Right lobe of liver (tissue), 6 donors: ENCODE data around the gene FTO. TPM values are rescaled to one million over a fixed set of nuclear protein-coding genes. Genes with fewer than 3 reads are reported as not detected.

Experiments
- ATAC-seq, 4 donors: fragments of 200-7000 bp; cut with Tn5 transposase; one replicate each; pipeline ENCODE4 v1.9.1; 2020; ENCODE audit warnings: mild to moderate bottlenecking in 4 of 4, moderate library complexity in 4 of 4
- DNase-seq, 3 donors: peaks; one replicate each; pipeline ENCODE4 v3.0.0-alpha.2; 2020
- H3K27ac ChIP-seq, 3 donors: fragments of 200-600 bp; one replicate each; pipeline ENCODE4 v1.8.0; 2022
- H3K27me3 ChIP-seq, 2 donors: fragments of 200-600 bp; one replicate each; pipeline ENCODE4 v1.8.0; 2022
- H3K36me3 ChIP-seq, 4 donors: fragments of 200-600 bp; sonication (generic) in 1 of 4; one replicate each; pipeline versions ENCODE4 v1.5.1 to v1.8.0; 2017 to 2022; ENCODE audit warnings: control low read depth in 1 of 4
- H3K4me1 ChIP-seq, 4 donors: fragments of 200-600 bp; sonication (generic) in 1 of 4; one replicate each; pipeline versions ENCODE4 v1.5.1 to v1.8.0; 2017 to 2022; ENCODE audit warnings: control low read depth in 1 of 4
- H3K4me3 ChIP-seq, 3 donors: fragments of 200-600 bp; one replicate each; pipeline ENCODE4 v1.8.0; 2022
- H3K9me3 ChIP-seq, 4 donors: fragments of 200-600 bp; sonication (generic) in 1 of 4; one replicate each; pipeline versions ENCODE4 v1.5.1 to v1.8.0; 2017 to 2022; ENCODE audit warnings: control low read depth in 1 of 4
- POLR2A ChIP-seq: fragments of 450-650 bp; IDR thresholded peaks from one replicate; pipeline ENCODE4 v1.6.1; 2017; ENCODE audit warnings: antibody characterized with exemption, mild to moderate bottlenecking
- WGBS: methylation state at CpG from one replicate; pipeline ENCODE4 v1.1.6; 2018; ENCODE audit warnings: low coverage, low lambda C conversion rate; ENCODE audit not compliant: insufficient coverage; ENCODE audit errors: missing lambda C conversion rate; 5-methylcytosine and 5-hydroxymethylcytosine counted together
- intact Hi-C, 2 donors: fragments of 100-400 bp; cut with DNase I; formaldehyde crosslinking; loops; one replicate each; pipeline versions ENCODE4 v1.11.2 to v1.14.1; 2022
- total RNA-seq, 6 experiments: library from RNA; depleted of rRNA in 2 of 6; stranded (reverse); fragments of >200 nt in 2 of 6; fragmentation: NEBNext Ultra II Directional in 3 of 6; extraction: Animal tissue kit (Norgen Biotek cat#: 25700) in 3 of 6; gene quantifications; one replicate each; pipeline versions ENCODE4 v1.1.0 to v1.2.4, GENCODE V29; 2016 to 2023
- TF ChIP-seq, protein P1 (sequence below), 4 donors: fragments of 200-600 bp in 3 of 4; fragments of 450-650 bp in 1 of 4; IDR thresholded peaks; one replicate each; pipeline versions ENCODE4 v1.5.1 to v1.8.0; 2016 to 2022; ENCODE audit warnings: antibody characterized with exemption in 4 of 4, mild to moderate bottlenecking in 2 of 4
- donor health status: DM: no; HTN: yes; CAD: no.
- donor health status: DM: no; HTN: no; CAD: no.
- donor health status: DM: no; HTN: no; CAD: no.
- donor health status: DM: no; HTN: yes; CAD: no.
- donor health status: DM: no; HTN: yes; CAD: no.

The FTO gene
- total RNA-seq, 6 experiments from 2014 or later = 28.9 to 51.6 (median 33.6) TPM

DNA sequence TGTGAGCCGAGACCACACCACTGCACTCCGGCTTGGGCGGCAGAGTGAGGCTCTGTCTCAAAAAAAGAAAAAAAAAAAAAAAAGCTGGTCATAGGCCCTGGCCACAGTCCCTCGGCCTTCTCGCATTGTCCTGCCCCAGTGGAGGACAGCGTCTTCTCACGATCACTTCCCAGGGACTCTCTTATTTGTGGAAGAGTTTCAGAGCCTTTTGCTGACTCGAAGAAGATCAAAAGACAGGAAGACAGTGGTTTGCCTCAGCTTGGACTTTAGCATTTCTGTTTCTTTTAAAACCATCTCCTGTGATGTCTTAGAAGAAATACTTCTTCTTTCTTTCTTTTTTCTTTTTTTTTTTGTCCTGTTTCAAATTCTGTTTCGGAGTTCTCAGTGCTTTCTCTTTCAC lies 210.0 kb downstream of the FTO start:
- Histone ChIP-seq H3K27me3 (no peaks in the 10 kb centered on the region), H3K9me3 (no peaks in the 10 kb centered on the region), H3K4me1 (peaks cover 0 to 9% (median 3%) of the 10 kb centered on the region in 4 donors), H3K36me3 (no peaks in the 10 kb centered on the region), H3K27ac (no peak overlapping the region), H3K4me3 (no peak overlapping the region)
- 77% methylated on average over 9 of the region's 9 CpGs for WGBS
- intact Hi-C loops = no loop called here
- DNase-seq (no peak), ATAC-seq (no peak)
- TF ChIP-seq POLR2A = no peak
- TF ChIP-seq, protein P1, sequence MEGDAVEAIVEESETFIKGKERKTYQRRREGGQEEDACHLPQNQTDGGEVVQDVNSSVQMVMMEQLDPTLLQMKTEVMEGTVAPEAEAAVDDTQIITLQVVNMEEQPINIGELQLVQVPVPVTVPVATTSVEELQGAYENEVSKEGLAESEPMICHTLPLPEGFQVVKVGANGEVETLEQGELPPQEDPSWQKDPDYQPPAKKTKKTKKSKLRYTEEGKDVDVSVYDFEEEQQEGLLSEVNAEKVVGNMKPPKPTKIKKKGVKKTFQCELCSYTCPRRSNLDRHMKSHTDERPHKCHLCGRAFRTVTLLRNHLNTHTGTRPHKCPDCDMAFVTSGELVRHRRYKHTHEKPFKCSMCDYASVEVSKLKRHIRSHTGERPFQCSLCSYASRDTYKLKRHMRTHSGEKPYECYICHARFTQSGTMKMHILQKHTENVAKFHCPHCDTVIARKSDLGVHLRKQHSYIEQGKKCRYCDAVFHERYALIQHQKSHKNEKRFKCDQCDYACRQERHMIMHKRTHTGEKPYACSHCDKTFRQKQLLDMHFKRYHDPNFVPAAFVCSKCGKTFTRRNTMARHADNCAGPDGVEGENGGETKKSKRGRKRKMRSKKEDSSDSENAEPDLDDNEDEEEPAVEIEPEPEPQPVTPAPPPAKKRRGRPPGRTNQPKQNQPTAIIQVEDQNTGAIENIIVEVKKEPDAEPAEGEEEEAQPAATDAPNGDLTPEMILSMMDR (IDR thresholded peaks at IDR 0.05) = no peak

GRCh38 chr16:53914736-53915135 lies 210.8 kb downstream of the FTO start:
- TF ChIP-seq POLR2A = no peak
- TF ChIP-seq, protein P1 (IDR thresholded peaks at IDR 0.05) = no peak
- Histone ChIP-seq H3K9me3 (no peaks in the 10 kb centered on the region), H3K27ac (no peak overlapping the region), H3K4me3 (no peak overlapping the region), H3K36me3 (no peaks in the 10 kb centered on the region), H3K4me1 (peaks cover 0 to 9% (median 3%) of the 10 kb centered on the region in 4 donors), H3K27me3 (no peaks in the 10 kb centered on the region)
- WGBS = 100% methylated on average over 1 of the region's 3 CpGs
- DNase-seq (no peak), ATAC-seq (no peak)
- intact Hi-C loops = no loop called here

GRCh38 chr16:53915452-53916160 lies 211.7 kb downstream of the FTO start:
- TF ChIP-seq POLR2A = no peak
- TF ChIP-seq, protein P1 (IDR thresholded peaks at IDR 0.05) = no peak
- Histone ChIP-seq H3K4me1 (peaks cover 0 to 9% (median 3%) of the 10 kb centered on the region in 4 donors), H3K4me3 (no peak overlapping the region), H3K9me3 (no peaks in the 10 kb centered on the region), H3K36me3 (no peaks in the 10 kb centered on the region), H3K27me3 (no peaks in the 10 kb centered on the region), H3K27ac (no peak overlapping the region)
- WGBS = 95% methylated on average over 5 of the region's 5 CpGs
- DNase-seq (no peak), ATAC-seq (no peak)
- intact Hi-C loops = no loop called here

DNA sequence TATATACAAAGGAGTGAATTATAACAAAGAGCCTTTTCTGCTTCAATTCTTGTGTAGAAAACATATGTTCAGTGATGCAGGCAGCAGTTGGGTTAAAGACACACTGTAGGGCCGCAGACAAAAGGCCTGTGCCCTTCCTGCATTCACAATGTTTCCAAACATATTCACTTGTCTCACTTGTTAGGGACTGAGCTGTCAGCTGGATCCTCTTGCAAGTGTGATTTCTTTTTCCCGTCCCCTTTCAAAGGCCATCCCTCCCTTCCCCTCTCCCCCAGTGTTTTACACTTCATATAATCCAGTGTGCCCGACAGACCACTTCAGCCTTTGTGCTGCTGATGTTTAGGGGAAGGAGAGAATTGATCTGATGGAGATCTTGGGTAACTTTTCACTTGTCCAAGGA lies 217.0 kb downstream of the FTO start:
- WGBS = 79% methylated on average over 2 of the region's 3 CpGs
- no peaks in the 10 kb centered on the region for H3K4me1 ChIP-seq
- intact Hi-C loops = no loop called here
- H3K36me3 ChIP-seq = no peaks in the 10 kb centered on the region
- ATAC-seq (no peak), DNase-seq (no peak)
- no peaks in the 10 kb centered on the region for H3K27me3 ChIP-seq
- H3K9me3 ChIP-seq = no peaks in the 10 kb centered on the region
- no peak overlapping the region for H3K27ac ChIP-seq
- TF ChIP-seq POLR2A = no peak
- TF ChIP-seq, protein P1 (IDR thresholded peaks at IDR 0.05) = no peak
- no peak overlapping the region for H3K4me3 ChIP-seq
